Heart left ventricle (tissue), 13 donors: ENCODE measurements around the gene HELB.

Experiments
- POLR2A ChIP-seq, 2 donors: fragments of 450-650 bp; IDR thresholded peaks; one replicate each; pipeline ENCODE4 v1.6.1; 2017; ENCODE audit warnings: antibody characterized with exemption in 2 of 2, mild to moderate bottlenecking in 2 of 2, moderate library complexity in 2 of 2
- TF ChIP-seq, protein P1 (sequence below), 12 donors: fragments of 200-600 bp; sonication (generic) in 4 of 12; IDR thresholded peaks; one replicate each; pipeline versions ENCODE4 v1.5.0 to v1.8.0; 2018 to 2022; ENCODE audit warnings: antibody characterized with exemption in 12 of 12, mild to moderate bottlenecking in 5 of 12
- donor health status: ischemic (EF 13 %, LVEDD 7.1; RV severe dilation, severe dysfunction).
- donor health status: DM: no; HTN: yes; CAD: no.
- donor health status: DM: no; HTN: no; CAD: no.
- donor health status: ischemic (EF 25% LVEDD 6.9; RV normal size, moderate dysfunction).
- donor health status: ischemic (EF 25% LVEDD 5.7; RV mildly dilated, moderate dysfunction).
- donor health status: ischemic (EF 35%, LVEDD 5.7; RV mildly dilated, moderate dysfunction).
- donor health status: nonischemic (EF 11% LVEDD 7.7; RV severe dilation, severe dysfunction).
- donor health status: DM: yes; HTN: yes; CAD: no.
- donor health status: PGD.
- donor health status: ischemic (EF 29% LVEDD 5.4; RV normal size, mild dysfunction).
- donor health status: nonischemic (EF 23%, LVEDD 6.1; RV moderate dilation, normal function).

- TF ChIP-seq, protein P1, sequence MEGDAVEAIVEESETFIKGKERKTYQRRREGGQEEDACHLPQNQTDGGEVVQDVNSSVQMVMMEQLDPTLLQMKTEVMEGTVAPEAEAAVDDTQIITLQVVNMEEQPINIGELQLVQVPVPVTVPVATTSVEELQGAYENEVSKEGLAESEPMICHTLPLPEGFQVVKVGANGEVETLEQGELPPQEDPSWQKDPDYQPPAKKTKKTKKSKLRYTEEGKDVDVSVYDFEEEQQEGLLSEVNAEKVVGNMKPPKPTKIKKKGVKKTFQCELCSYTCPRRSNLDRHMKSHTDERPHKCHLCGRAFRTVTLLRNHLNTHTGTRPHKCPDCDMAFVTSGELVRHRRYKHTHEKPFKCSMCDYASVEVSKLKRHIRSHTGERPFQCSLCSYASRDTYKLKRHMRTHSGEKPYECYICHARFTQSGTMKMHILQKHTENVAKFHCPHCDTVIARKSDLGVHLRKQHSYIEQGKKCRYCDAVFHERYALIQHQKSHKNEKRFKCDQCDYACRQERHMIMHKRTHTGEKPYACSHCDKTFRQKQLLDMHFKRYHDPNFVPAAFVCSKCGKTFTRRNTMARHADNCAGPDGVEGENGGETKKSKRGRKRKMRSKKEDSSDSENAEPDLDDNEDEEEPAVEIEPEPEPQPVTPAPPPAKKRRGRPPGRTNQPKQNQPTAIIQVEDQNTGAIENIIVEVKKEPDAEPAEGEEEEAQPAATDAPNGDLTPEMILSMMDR (IDR thresholded peaks at IDR 0.05): no peak
- TF ChIP-seq POLR2A (IDR thresholded peaks at IDR 0.05): no peak
Measured at GRCh38 chr12:66290716-66291200, 11.5 kb upstream of the HELB start.
